Subcutaneous adipose tissue (tissue), 4 donors: Measurements from ENCODE around the gene CETN3. TPM values are rescaled to one million over a fixed set of nuclear protein-coding genes. Genes with fewer than 3 reads are reported as not detected.

Source experiments
- total RNA-seq, 4 donors: library from RNA; depleted of rRNA; stranded (reverse); fragments of >200 nt; gene quantifications; one replicate each; pipeline ENCODE4 v1.1.0, GENCODE V29; 2016
- TF ChIP-seq, protein P1 (sequence below): fragments of 450-650 bp; IDR thresholded peaks from one replicate; pipeline ENCODE4 v1.5.1; 2016; ENCODE audit warnings: low read depth, mild to moderate bottlenecking, control low read depth, antibody characterized with exemption, moderate library complexity

CETN3 gene
- total RNA-seq, 4 donors from 2014 or later: 11.6 to 19.9 (median 17.4) TPM

GRCh38 chr5:90421136-90421535 is 11.6 kb upstream of the CETN3 start:
- TF ChIP-seq, protein P1, sequence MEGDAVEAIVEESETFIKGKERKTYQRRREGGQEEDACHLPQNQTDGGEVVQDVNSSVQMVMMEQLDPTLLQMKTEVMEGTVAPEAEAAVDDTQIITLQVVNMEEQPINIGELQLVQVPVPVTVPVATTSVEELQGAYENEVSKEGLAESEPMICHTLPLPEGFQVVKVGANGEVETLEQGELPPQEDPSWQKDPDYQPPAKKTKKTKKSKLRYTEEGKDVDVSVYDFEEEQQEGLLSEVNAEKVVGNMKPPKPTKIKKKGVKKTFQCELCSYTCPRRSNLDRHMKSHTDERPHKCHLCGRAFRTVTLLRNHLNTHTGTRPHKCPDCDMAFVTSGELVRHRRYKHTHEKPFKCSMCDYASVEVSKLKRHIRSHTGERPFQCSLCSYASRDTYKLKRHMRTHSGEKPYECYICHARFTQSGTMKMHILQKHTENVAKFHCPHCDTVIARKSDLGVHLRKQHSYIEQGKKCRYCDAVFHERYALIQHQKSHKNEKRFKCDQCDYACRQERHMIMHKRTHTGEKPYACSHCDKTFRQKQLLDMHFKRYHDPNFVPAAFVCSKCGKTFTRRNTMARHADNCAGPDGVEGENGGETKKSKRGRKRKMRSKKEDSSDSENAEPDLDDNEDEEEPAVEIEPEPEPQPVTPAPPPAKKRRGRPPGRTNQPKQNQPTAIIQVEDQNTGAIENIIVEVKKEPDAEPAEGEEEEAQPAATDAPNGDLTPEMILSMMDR: no peak

- TF ChIP-seq, protein P1: no peak
Measured at GRCh38 chr5:90418214-90418613, 8.7 kb upstream of the CETN3 start.

DNA sequence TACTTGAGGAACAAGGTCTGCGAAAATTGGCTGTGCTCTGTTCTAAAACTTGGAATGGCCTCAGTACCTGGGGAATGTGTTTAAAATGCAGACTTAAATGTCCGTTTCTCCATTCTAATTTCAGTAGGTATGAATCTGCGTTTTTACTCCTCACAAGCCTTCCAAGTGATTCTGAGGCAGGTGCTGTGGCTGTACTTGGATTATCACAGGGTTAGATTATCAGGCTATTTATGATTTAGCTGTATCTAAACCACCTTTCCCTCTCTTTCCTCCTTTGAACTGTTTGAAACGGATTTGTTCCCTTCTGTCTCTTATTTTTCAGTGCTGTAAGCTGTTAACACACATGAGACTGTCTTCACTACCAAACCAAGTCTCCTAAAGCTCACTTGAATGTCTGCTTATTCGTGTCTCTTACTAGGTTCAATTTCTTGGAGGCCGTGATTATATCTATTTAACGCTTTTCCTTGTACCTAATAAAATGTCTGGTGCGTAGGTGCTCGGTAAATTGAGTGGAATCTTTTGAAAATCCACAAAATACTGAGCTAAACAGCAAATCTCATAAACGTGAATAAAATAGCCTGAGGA is 714 bp upstream of the CETN3 start:
- TF ChIP-seq, protein P1: no peak

DNA sequence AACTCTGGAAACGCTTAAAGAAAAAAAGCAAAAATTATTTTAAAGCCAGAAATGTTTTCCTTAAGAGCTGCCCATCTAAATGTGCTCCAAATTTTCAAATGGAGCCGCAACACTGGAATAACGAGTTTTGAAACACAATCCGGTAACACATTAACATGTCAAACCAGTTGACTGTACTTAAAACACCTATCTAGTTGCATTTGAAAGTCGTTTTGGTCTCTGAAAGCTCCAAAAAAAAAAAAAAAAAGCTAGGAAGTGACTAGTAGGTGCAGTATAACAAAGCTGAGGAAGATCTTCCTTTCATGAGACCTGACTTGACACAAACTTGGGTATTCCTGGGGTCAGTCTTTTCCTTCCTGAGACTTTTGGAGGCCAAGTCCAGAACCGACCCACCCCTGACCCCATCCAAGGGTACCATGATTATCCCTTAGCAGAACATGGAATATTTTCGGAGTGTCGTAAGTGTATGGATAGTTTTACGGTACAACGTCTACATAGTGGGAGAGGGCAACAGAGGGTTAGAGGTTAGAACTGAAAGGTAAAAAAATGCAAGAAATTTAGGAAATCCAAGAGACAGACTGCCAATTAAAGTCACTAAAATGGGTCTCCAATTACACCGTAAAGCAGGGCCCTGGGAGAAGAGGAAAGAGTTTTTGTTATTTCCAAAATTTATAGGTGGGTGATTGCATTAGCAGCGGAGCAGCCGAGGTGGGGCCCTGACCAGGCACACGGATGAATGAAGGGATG is 812 bp downstream of the CETN3 start:
- TF ChIP-seq, protein P1: no peak

DNA sequence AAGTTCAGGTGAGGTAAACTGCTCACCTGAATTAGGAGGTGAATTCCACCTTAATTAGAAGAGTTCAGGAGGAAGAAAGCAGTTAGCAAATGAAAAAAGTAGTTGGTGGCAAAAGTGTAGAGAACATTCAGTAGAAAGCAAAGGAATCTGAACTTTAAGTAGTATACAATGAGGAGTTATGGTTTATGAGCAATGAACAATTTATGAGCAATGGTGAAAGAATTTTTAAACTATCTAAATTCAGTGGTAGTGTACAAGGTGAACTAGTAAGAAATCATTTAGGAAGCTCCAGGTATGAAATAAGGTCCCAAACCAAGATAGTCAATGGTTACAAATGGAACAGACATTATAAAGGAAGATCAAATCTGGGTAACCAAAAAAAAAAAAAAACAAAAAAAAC is 3.1 kb downstream of the CETN3 start:
- TF ChIP-seq, protein P1: no peak

GRCh38 chr5:90402521-90403255 is 6.9 kb downstream of the CETN3 start:
- TF ChIP-seq, protein P1: no peak

- TF ChIP-seq, protein P1: no peak
Measured at GRCh38 chr5:90399251-90399650, 10.3 kb downstream of the CETN3 start.
